Activated T-cell treated with anti-CD3 and anti-CD28 coated beads, Interleukin-2, amount 50 U/mL, for 4 hours (primary cell): ENCODE results near the gene NDUFB11. TPM values are rescaled to one million over a fixed set of nuclear protein-coding genes. Genes with fewer than 3 reads are reported as not detected.

ENCODE experiments used
- ATAC-seq, 2 donors: fragments of 200-7000 bp; cut with Tn5 transposase; one replicate each; pipeline ENCODE4 v1.10.0; 2021
- DNase-seq: peaks from one replicate; pipeline ENCODE4 v3.0.0-alpha.2; 2020
- H3K27me3 Mint-ChIP-seq: one replicate; pipeline ENCODE4 v1.8.0; 2021; ENCODE audit warnings: low read depth, mixed read lengths
- H3K36me3 Mint-ChIP-seq: one replicate; pipeline ENCODE4 v1.8.0; 2022; ENCODE audit warnings: mixed read lengths; ENCODE audit not compliant: insufficient read depth
- H3K4me1 Mint-ChIP-seq: one replicate; pipeline ENCODE4 v1.8.0; 2021; ENCODE audit warnings: low read depth, mixed read lengths
- H3K4me3 Mint-ChIP-seq: one replicate; pipeline ENCODE4 v1.8.0; 2021; ENCODE audit warnings: mild to moderate bottlenecking, moderate library complexity, mixed read lengths
- H3K9me3 Mint-ChIP-seq: one replicate; pipeline ENCODE4 v1.8.0; 2021; ENCODE audit warnings: mixed read lengths
- total RNA-seq, 3 donors: library from RNA; stranded (reverse); gene quantifications; one replicate each; pipeline ENCODE4 v1.2.1, GENCODE V29; 2021

Gene NDUFB11
- total RNA-seq, 3 donors from 2014 or later = 95.3 to 103 (median 100) TPM

DNA sequence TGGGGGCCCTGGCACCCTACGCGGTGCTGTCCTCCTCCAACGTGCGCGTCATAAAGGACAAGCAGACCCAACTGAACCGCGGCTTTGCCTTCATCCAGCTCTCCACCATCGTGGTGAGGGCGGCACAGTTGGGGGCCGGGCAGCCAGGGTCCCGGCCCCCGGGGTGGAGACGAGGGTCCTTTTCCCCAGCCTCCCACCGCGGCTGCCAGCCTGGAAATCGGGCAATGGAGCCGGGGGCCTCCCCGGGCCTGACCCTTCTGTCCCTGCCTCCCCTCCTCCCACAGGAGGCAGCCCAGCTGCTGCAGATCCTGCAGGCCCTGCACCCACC lies 35.4 kb upstream of the NDUFB11 start:
- Mint-ChIP-seq H3K4me3 (no peak overlapping the region), H3K27me3 (no peaks in the 10 kb centered on the region), H3K36me3 (peaks cover 13% of the 10 kb centered on the region), H3K4me1 (no peaks in the 10 kb centered on the region), H3K9me3 (no peaks in the 10 kb centered on the region)
- DNase-seq (no peak), ATAC-seq (no peak)

- H3K4me1 Mint-ChIP-seq = no peaks in the 10 kb centered on the region
- no peaks in the 10 kb centered on the region for H3K9me3 Mint-ChIP-seq
- no peak overlapping the region for H3K4me3 Mint-ChIP-seq
- H3K27me3 Mint-ChIP-seq = no peaks in the 10 kb centered on the region
- H3K36me3 Mint-ChIP-seq = peaks cover 13% of the 10 kb centered on the region
- ATAC-seq (no peak), DNase-seq (no peak)
Measured at GRCh38 chrX:47179221-47179927, 34.9 kb upstream of the NDUFB11 start.

GRCh38 chrX:47178337-47178736 lies 33.8 kb upstream of the NDUFB11 start:
- no peaks in the 10 kb centered on the region for H3K4me1 Mint-ChIP-seq
- no peak overlapping the region for H3K4me3 Mint-ChIP-seq
- H3K27me3 Mint-ChIP-seq = no peaks in the 10 kb centered on the region
- ATAC-seq (no peak), DNase-seq (no peak)
- H3K36me3 Mint-ChIP-seq = peaks cover 13% of the 10 kb centered on the region
- H3K9me3 Mint-ChIP-seq = no peaks in the 10 kb centered on the region

- Mint-ChIP-seq H3K36me3 (peaks cover 10% of the 10 kb centered on the region), H3K4me3 (no peak overlapping the region), H3K4me1 (no peaks in the 10 kb centered on the region), H3K9me3 (no peaks in the 10 kb centered on the region), H3K27me3 (no peaks in the 10 kb centered on the region)
- ATAC-seq (no peak), DNase-seq (no peak)
Measured at GRCh38 chrX:47177079-47177478, 32.6 kb upstream of the NDUFB11 start.

DNA sequence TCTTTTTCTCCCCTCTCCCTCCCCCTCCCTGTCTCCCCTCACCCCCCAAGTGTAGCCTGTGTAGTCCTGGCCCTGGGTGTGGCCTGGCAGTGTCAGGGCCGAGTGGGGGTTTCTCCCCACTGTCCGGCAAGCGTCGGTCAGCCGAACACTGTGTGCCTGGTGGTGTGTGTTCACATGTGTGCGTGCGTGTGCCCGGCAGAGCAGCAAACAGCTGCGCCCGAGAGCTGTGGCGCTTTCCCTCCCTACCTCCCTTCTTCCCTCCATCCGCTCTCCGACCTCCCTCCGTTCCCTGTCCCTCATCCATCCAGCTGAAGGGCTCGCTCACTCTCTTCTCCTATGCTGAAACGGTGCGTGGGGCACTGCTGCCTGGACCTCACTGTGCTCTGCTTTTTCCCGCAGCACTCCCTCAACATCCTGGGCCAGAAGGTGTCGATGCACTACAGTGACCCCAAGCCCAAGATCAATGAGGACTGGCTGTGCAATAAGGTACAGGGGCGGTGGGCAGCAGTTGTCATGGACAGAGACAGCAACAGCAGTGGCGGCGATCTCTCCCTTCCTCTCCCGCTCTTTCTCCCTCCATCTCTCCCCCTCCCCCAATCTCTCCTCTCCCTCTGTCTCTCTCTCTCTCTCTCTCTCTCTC lies 31.7 kb upstream of the NDUFB11 start:
- ATAC-seq (no peak), DNase-seq (no peak)
- Mint-ChIP-seq H3K4me1 (no peaks in the 10 kb centered on the region), H3K4me3 (no peak overlapping the region), H3K9me3 (no peaks in the 10 kb centered on the region), H3K27me3 (no peaks in the 10 kb centered on the region), H3K36me3 (peaks cover 10% of the 10 kb centered on the region)

GRCh38 chrX:47175588-47175980 lies 31.1 kb upstream of the NDUFB11 start:
- Mint-ChIP-seq H3K36me3 (peaks cover 10% of the 10 kb centered on the region), H3K4me3 (no peak overlapping the region), H3K9me3 (no peaks in the 10 kb centered on the region), H3K4me1 (no peaks in the 10 kb centered on the region), H3K27me3 (no peaks in the 10 kb centered on the region)
- DNase-seq = no peak
- ATAC-seq = no peak

DNA sequence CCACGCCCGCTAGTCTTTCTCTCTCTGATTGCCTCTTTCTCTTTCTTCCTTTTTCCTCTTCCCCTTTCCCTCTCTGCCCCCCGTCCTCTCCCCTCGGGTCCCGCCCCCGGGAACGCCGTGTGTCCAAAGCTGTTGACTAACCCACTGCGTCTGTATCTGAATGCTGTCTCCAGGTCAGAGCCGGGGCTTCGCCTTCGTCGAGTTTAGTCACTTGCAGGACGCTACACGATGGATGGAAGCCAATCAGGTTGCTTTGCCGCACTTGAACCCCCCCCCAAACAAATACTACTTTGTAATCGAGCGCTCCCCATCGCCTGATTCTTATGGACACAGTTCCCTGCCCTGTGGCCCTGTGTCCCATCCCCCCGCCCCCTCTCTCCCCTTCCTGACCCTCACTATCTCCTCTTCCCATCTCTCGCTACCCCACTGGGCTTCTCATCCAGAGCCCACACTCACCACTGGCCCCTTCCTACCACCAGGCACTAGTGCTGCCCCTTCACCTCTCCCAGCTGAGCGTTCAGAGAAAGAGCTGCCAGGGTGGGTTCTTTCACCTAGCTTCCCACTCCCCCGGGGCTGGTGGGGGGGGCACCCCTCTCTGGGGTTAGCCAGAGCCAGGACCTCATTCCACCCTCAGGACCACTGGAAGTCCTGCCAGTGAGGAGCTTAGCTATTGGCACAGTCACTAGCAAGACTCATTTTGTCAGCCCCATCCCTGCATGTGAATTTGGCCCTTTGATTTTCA lies 30.5 kb upstream of the NDUFB11 start:
- no peak for ATAC-seq
- Mint-ChIP-seq H3K27me3 (no peaks in the 10 kb centered on the region), H3K4me3 (no peak overlapping the region), H3K36me3 (peaks cover 10% of the 10 kb centered on the region), H3K9me3 (no peaks in the 10 kb centered on the region), H3K4me1 (no peaks in the 10 kb centered on the region)
- no peak for DNase-seq

GRCh38 chrX:47174376-47174775 lies 29.9 kb upstream of the NDUFB11 start:
- Mint-ChIP-seq H3K4me1 (no peaks in the 10 kb centered on the region), H3K9me3 (no peaks in the 10 kb centered on the region), H3K36me3 (peaks cover 8% of the 10 kb centered on the region), H3K27me3 (no peaks in the 10 kb centered on the region), H3K4me3 (no peak overlapping the region)
- ATAC-seq (no peak), DNase-seq (no peak)

DNA sequence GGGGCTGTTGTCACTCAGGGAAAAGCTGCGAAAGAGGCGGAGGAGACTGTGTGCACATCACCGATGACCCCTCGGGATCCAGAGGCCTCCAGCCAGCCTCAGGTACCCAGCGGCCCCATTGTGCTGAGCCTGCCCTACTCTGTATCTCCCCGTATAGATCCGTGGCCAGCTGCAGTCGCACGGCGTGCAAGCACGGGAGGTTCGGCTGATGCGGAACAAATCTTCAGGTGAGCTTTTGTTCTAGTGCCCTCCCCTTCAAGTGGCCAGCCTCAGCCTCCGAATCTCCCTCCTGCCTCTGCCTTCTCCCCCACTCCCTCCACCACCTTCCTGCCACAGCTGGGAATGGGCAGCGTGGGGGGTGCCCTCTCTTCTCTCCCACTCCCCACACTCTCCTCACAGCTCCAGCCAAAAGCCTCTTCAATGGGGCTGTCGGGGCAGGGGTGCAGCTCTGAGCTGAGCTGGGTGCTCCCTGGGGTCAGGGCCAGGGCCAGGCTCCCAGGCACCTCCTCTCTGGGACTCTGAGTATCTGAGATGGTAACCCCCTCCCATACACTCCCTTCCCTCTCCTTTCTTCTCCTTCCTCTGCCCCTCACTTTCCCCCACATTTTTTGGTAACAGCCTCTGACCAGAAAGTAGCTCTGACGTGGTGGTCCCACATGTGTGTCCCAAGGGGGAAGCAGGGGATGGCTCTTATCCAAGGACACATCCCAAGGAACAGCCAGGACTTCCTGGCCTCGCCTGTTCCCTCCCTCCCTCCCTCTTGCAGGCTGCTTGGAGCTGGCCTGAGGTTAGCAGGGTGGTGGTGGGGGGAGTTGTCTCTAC lies 28.7 kb upstream of the NDUFB11 start:
- ATAC-seq = no peak
- Mint-ChIP-seq H3K27me3 (no peaks in the 10 kb centered on the region), H3K9me3 (no peaks in the 10 kb centered on the region), H3K4me1 (peaks cover 2% of the 10 kb centered on the region), H3K36me3 (peaks cover 9% of the 10 kb centered on the region), H3K4me3 (no peak overlapping the region)
- DNase-seq = no peak

DNA sequence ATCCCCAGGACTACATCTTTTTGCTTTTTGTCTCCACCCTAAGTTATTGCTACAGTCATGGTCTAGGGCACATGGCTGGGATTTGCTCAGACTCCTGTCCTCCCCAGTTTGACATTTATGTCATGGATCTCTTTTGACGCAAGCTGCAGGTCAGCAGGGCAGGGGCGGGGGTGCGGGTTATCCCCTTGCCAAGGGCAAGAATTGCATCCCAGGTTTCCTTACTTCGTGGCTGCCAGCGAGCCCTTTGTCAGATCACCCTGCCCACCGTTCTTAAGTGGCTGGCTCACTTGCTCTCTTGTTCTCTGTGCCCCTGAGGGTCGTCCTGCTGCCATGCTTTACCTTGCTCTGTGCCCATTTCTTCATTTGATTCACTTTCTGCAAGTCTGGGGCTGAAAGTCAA lies 28.0 kb upstream of the NDUFB11 start:
- H3K9me3 Mint-ChIP-seq = no peaks in the 10 kb centered on the region
- H3K4me1 Mint-ChIP-seq = peaks cover 2% of the 10 kb centered on the region
- no peak overlapping the region for H3K4me3 Mint-ChIP-seq
- no peak for DNase-seq
- ATAC-seq = no peak
- H3K36me3 Mint-ChIP-seq = peaks cover 6% of the 10 kb centered on the region
- no peaks in the 10 kb centered on the region for H3K27me3 Mint-ChIP-seq

DNA sequence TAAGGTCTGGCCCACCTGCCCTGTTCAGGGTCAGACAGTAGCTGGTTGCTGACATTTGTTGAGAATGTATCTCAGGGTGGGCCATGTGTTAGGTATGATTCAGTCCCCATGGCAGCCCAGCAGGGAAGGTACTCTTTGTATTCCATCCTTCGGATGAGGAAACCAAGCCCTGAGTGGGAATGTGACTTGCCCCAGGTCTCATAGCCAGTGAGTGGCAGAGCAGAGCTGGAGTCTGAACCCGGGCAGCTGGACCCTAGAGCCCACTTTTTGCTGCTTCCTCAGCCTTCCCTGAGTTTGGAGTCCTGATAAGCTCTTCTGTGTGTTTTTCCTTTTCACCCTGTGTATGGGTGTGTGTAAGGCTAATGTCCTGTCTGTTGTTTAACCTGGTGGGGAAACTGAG lies 27.5 kb upstream of the NDUFB11 start:
- Mint-ChIP-seq H3K36me3 (peaks cover 6% of the 10 kb centered on the region), H3K27me3 (no peaks in the 10 kb centered on the region), H3K4me1 (peaks cover 2% of the 10 kb centered on the region), H3K9me3 (no peaks in the 10 kb centered on the region), H3K4me3 (no peak overlapping the region)
- no peak for ATAC-seq
- no peak for DNase-seq

DNA sequence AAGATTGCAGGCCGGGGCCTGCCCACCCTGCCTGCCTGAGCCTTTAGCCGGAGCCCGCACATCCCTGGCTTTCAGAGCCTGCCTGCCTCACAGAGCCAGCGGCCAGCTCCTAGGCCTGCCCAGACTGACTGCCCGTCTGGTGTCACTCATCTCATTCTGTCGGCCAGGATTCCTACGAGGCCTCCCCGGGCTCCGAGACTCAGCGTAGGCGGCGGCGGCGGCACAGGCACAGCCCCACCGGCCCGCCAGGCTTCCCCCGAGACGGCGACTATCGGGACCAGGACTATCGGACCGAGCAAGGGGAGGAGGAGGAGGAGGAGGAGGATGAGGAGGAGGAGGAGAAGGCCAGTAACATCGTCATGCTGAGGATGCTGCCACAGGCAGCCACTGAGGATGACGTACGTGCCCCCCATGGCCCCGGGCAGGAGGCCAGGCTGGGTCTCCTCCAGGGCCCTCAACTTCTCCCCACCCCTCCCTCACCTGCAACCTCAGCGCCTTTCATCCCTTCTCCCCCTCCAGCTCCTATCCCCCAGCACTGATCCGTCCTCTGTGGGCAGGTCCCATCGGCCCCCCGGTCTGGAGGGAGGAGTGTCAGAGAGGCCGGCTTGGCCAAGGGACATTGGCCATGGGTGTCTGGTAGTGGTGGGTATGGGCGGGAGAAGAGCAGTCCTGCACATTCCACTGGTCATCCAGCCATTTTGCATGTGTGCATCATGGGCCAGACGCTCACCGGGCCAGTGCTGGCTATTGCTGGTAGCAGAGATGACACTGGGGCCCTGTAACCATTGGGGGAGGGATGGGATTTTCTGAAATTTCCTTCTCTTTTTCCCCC lies 26.6 kb upstream of the NDUFB11 start:
- H3K4me1 Mint-ChIP-seq = peaks cover 2% of the 10 kb centered on the region

DNA sequence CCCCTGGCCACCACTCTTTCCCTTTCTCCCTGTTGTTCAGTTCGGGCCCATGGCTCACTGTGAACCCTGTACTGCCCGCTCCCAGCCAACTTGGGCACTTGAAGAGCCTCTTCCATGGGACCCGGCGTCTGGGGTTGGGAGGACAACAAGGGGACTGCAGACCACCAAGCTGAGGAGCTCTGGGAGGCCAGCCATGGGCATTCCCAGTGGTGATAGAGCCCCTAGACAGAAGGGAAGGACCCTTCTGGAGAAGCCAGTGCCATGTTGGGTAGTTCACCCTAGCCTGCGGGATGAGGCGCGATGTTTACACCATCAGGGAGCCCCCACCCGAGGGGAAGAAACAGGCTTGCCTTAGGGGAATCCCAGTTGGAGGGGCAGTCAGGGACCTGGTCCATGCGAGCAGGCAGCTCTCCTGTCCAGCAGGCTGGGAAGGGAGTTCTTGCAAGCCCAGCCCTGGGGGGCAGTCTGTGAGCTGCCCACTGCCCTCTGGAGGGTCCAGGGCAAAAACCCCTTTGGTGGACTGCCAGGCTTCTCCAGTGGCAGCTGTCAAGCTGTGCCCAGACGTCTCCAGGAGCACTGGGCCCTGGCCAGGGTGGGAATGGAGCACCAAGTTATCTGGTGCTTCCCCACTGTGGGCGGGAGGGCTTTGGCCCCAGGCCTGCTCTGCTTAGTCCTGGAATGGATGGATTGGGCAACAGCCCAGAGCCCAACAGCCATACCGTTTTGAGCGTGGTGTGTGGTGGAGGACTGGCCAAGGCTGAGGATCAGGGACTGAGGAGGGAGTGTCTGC lies 25.4 kb upstream of the NDUFB11 start:
- Mint-ChIP-seq H3K4me3 (no peak overlapping the region), H3K27me3 (no peaks in the 10 kb centered on the region), H3K36me3 (peaks cover 8% of the 10 kb centered on the region), H3K9me3 (no peaks in the 10 kb centered on the region), H3K4me1 (peaks cover 2% of the 10 kb centered on the region)
- DNase-seq = no peak
- no peak for ATAC-seq

More for the DNA sequence above, 26.6 kb upstream of the NDUFB11 start:
- no peaks in the 10 kb centered on the region for H3K9me3 Mint-ChIP-seq
- DNase-seq = no peak
- H3K27me3 Mint-ChIP-seq = no peaks in the 10 kb centered on the region
- no peak overlapping the region for H3K4me3 Mint-ChIP-seq
- peaks cover 6% of the 10 kb centered on the region for H3K36me3 Mint-ChIP-seq
- no peak for ATAC-seq
